ENCODE results near the gene PTBP1.

The PTBP1 gene

DNA sequence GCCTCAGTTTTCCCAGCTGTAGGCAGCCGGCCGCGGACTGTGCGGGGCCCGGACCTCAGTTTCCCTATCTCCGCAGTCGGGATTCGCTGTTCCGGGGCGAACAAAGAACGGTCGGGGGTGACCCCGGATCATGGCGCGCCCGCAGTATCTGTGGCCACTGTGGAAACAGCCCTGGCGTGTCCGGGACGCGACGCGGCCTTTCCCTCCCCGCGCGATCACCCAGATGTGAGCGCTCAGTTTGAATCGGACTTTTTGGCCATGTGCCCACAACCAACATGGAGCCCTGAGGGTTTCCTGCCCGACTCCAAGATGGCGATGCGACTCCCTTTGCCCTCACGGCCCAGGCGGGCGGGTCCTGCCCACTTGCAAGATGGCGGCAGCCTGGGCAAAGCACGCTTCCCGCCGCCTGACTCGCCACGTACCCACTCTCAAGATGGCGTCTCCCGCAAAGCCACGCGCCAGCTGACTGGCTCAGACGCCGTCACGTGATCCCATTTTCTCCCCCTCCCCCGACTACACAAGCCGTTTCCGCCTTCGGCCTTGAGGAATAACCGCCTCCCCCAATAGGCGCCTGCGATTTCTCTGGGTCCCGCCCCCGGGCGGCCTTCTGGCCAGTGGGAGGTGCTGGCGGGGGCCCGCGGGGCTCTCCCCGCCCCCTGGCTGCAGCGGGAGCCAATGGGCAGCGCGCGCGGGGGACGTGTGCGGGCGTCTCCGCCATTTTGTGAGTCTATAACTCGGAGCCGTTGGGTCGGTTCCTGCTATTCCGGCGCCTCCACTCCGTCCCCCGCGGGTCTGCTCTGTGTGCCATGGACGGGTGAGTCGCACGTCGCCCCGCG is at the start of gene PTBP1:
TSS of gene PTBP1 (plus strand) at position 761 of the 836 bp plus-strand sequence. CDS start at position 807, 46 bp downstream.
- ATAC-seq (peak; percentile 85), DNase-seq (ENCODE audit: low spot score in 2 of 2) (peak; percentile 94 to 99)
- peaks cover 37% of the 10 kb centered on the region for H3K4me1 Mint-ChIP-seq
- H3K36me3 Mint-ChIP-seq = peaks cover 53% of the 10 kb centered on the region
- H3K9me3 Mint-ChIP-seq = no peaks in the 10 kb centered on the region
- H3K27ac Mint-ChIP-seq = peak within 1 kb of the TSS; percentile 94
- peak within 1 kb of the TSS; percentile 92 for H3K4me3 Mint-ChIP-seq

GRCh38 chr19:748274-748598 is 49.0 kb upstream of the PTBP1 start:
- ATAC-seq = no peak
- Mint-ChIP-seq H3K4me3 (no peak overlapping the region), H3K4me1 (no peaks in the 10 kb centered on the region), H3K27ac (no peak overlapping the region), H3K36me3 (no peaks in the 10 kb centered on the region), H3K9me3 (no peaks in the 10 kb centered on the region)
- DNase-seq (ENCODE audit: low spot score in 2 of 2) = no peak

DNA sequence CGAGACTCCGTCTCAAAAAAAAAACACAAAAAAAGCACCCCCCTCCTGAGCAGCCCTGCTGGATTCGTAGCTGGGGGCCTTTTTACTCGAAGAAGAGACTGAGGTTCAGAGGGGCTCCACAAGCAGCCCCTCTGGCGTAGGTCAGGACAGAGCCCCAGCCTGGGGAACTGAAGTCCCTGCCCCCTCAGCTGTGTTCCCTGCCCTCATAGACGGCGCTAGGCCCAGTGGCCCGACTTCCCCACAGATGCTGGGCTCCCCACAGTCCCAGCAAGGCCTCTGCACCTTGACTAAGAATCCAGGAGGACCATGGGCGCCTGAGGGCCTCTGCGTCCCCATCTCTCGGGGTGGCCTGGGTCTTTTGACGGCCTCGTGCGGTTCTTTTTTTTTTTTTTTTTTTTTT is 47.4 kb upstream of the PTBP1 start:
- H3K36me3 Mint-ChIP-seq = no peaks in the 10 kb centered on the region
- H3K27ac Mint-ChIP-seq = no peak overlapping the region
- ATAC-seq (no peak), DNase-seq (ENCODE audit: low spot score in 2 of 2) (no peak)
- no peaks in the 10 kb centered on the region for H3K4me1 Mint-ChIP-seq
- no peak overlapping the region for H3K4me3 Mint-ChIP-seq
- H3K9me3 Mint-ChIP-seq = no peaks in the 10 kb centered on the region

GRCh38 chr19:750640-751423 is 46.4 kb upstream of the PTBP1 start, which contains the start of gene MISP:
MISP (plus strand) TSS chr19:751112; CDS start chr19:756947, 5,835 bp downstream.
- Mint-ChIP-seq H3K27ac (no peak within 1 kb of the TSS), H3K4me1 (no peaks in the 10 kb centered on the region), H3K9me3 (no peaks in the 10 kb centered on the region), H3K4me3 (no peak within 1 kb of the TSS), H3K36me3 (no peaks in the 10 kb centered on the region)
- DNase-seq (ENCODE audit: low spot score in 2 of 2) = no peak
- no peak for ATAC-seq

DNA sequence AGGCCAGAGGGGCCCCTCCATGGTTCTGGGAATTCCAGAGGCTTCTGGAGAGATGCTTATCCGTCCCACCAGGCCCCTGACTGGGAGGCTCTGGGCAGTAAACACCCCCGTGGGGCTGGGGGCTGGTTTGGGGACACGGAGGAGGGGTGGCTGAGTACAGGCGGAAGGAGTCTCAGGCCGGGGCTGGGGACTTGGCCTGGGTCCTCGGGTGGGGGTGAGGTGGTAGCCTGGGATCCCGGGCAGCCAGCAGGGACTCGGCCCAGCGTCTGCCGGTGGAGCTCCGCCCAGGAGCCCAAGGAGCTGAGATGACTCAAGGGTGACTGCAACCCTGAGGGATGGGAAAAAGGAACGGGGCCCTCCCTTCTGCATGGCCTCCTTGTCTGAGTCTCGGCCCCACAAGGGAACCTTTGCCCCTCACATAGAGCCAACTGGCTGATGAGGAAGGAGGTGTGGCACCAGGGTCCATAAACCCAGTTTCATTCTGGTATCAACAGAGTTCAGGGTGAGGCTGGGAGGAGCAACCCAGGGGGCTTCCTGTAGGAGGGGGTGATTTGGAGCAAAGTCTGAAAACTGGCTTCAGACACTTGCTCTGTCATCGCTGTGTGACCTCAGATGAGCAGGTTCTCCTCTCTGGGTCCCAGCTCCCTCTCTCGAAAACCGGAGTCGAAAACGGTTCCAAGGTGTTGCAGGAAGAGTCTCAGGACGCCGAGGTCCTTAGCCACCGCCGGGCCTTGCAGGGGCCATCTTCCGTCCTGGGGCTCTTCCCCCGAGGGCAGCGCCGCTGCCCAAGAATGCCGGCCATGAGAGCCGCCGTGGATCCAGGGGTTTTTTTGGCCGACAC is 45.5 kb upstream of the PTBP1 start:
- no peak for ATAC-seq
- no peaks in the 10 kb centered on the region for H3K9me3 Mint-ChIP-seq
- DNase-seq (ENCODE audit: low spot score in 2 of 2) = no peak
- no peaks in the 10 kb centered on the region for H3K36me3 Mint-ChIP-seq
- H3K27ac Mint-ChIP-seq = no peak overlapping the region
- H3K4me3 Mint-ChIP-seq = no peak overlapping the region
- no peaks in the 10 kb centered on the region for H3K4me1 Mint-ChIP-seq

GRCh38 chr19:752652-753517 is 44.4 kb upstream of the PTBP1 start:
- ATAC-seq (no peak), DNase-seq (ENCODE audit: low spot score in 2 of 2) (no peak)
- Mint-ChIP-seq H3K4me1 (no peaks in the 10 kb centered on the region), H3K36me3 (no peaks in the 10 kb centered on the region), H3K9me3 (no peaks in the 10 kb centered on the region), H3K27ac (no peak overlapping the region), H3K4me3 (no peak overlapping the region)

DNA sequence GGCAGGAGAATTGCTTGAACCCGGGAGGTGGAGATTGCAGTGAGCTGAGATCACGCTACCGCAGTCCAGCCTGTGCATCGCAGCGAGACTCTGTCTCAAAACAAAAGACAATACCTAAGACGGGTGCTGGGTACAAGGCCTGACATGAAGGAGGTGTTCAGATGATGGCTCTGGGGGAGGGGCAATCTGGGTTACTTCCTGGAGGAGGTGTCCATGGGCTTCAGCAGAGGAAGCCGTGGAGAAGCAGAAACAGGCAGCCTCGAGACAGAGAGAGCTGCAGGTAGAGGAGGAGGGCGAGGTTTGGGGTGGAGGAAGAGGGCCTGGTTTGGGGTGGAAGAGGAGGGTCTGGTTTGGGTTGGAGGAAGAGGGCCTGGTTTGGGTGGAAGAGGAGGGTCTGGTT is 42.7 kb upstream of the PTBP1 start:
- H3K9me3 Mint-ChIP-seq = no peaks in the 10 kb centered on the region
- H3K27ac Mint-ChIP-seq = no peak overlapping the region
- H3K4me1 Mint-ChIP-seq = no peaks in the 10 kb centered on the region
- no peak for DNase-seq (ENCODE audit: low spot score in 2 of 2)
- H3K36me3 Mint-ChIP-seq = no peaks in the 10 kb centered on the region
- H3K4me3 Mint-ChIP-seq = no peak overlapping the region
- ATAC-seq = no peak

DNA sequence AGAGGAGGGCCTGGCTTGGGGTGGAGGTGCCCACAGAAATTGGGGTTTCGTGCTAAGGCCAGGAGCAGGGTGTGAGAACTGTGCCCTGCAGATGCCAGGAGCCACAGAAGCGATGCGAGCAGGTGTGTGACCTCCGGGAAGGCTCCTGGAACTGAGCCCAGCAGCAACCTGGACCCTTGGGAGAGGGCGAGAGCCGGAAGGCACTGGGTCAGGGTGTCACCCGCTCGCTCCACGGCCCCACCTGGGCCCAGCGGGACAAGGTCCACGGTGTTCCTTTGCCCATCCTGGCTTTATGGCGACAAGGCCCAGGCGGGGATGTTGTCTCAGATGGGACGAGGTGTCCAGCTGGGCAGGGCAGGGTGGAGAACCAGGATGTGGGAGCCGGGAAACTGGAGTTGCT is 42.2 kb upstream of the PTBP1 start:
- Mint-ChIP-seq H3K36me3 (no peaks in the 10 kb centered on the region), H3K4me1 (no peaks in the 10 kb centered on the region), H3K4me3 (no peak overlapping the region), H3K9me3 (no peaks in the 10 kb centered on the region), H3K27ac (no peak overlapping the region)
- ATAC-seq (no peak), DNase-seq (ENCODE audit: low spot score in 2 of 2) (no peak)

DNA sequence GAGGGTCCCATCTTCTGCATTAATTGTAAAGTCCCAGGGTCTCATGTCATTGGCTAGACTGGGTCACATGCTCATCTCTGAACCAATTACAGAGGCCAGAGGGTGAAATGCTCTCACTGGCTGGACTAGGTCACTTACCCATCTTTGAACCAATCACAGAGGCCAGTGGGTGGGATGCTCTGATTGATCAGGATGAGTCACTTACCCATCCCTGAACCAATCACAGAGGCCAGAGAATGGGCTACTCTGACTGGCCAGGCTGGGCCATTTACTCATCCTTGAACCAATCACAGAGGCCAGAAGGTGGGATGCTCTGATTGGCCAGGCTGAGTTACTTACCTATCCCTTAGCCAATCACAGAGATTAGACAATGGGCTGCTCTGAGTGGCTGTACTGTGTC is 41.0 kb upstream of the PTBP1 start:
- no peaks in the 10 kb centered on the region for H3K36me3 Mint-ChIP-seq
- ATAC-seq = peak; percentile 69

DNA sequence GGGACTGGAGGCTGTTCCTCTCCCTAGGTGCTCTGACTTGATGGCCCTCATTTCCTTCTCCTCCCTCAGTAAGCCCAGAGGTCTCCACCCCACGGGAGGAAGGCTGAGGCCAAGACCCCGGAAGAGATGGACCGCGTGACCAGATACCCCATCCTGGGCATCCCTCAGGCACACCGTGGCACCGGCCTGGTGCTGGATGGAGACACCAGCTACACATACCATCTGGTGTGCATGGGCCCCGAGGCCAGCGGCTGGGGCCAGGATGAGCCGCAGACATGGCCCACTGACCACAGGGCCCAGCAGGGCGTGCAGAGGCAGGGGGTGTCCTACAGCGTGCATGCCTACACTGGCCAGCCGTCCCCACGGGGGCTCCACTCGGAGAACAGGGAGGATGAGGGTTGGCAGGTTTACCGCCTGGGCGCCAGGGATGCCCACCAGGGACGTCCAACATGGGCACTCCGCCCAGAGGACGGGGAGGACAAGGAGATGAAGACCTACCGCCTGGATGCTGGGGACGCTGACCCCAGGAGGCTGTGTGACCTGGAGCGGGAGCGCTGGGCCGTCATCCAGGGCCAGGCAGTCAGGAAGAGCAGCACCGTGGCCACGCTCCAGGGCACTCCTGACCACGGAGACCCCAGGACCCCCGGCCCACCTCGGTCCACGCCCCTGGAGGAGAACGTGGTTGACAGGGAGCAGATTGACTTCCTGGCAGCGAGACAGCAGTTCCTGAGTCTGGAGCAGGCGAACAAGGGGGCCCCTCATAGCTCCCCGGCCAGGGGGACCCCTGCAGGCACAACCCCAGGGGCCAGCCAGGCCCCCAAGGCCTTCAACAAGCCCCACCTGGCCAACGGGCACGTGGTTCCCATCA is 40.2 kb upstream of the PTBP1 start:
- H3K4me3 Mint-ChIP-seq = no peak overlapping the region
- ATAC-seq (no peak), DNase-seq (ENCODE audit: low spot score in 2 of 2) (no peak)
- H3K27ac Mint-ChIP-seq = no peak overlapping the region
- no peaks in the 10 kb centered on the region for H3K9me3 Mint-ChIP-seq
- no peaks in the 10 kb centered on the region for H3K4me1 Mint-ChIP-seq
- H3K36me3 Mint-ChIP-seq = no peaks in the 10 kb centered on the region

More for the DNA sequence above, 41.0 kb upstream of the PTBP1 start:
- Mint-ChIP-seq H3K4me3 (no peak overlapping the region), H3K4me1 (no peaks in the 10 kb centered on the region), H3K27ac (no peak overlapping the region), H3K9me3 (no peaks in the 10 kb centered on the region)
- no peak for DNase-seq (ENCODE audit: low spot score in 2 of 2)

GRCh38 chr19:757811-758668 is 39.2 kb upstream of the PTBP1 start:
- Mint-ChIP-seq H3K4me1 (no peaks in the 10 kb centered on the region), H3K4me3 (no peak overlapping the region), H3K36me3 (no peaks in the 10 kb centered on the region), H3K9me3 (no peaks in the 10 kb centered on the region), H3K27ac (no peak overlapping the region)
- ATAC-seq = no peak
- DNase-seq (ENCODE audit: low spot score in 2 of 2) = no peak

- no peaks in the 10 kb centered on the region for H3K4me1 Mint-ChIP-seq
- no peaks in the 10 kb centered on the region for H3K9me3 Mint-ChIP-seq
- no peak overlapping the region for H3K27ac Mint-ChIP-seq
- no peak for DNase-seq (ENCODE audit: low spot score in 2 of 2)
- no peaks in the 10 kb centered on the region for H3K36me3 Mint-ChIP-seq
- no peak for ATAC-seq
- no peak overlapping the region for H3K4me3 Mint-ChIP-seq
Measured at GRCh38 chr19:763181-763580, 34.1 kb upstream of the PTBP1 start.

DNA sequence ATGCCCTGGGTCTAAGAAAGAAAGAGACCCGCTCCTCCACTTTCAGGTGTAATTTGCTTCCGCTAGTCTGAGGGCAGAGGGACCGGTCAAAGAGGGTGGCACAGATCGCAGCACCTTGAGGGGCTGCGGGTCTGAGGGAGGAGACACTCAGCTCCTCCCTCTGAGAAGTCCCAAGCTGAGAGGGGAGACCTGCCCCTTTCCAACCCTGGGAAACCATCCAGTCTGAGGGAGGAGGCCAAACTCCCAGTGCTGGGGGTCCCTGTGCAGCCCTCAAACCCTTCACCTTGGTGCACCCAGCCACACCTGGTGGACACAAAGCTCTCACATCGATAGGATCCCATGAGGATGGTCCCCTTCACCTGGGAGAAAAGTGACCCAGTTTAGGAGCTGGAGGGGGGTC is 33.4 kb upstream of the PTBP1 start:
- DNase-seq (ENCODE audit: low spot score in 2 of 2) (no peak), ATAC-seq (no peak)
- Mint-ChIP-seq H3K36me3 (no peaks in the 10 kb centered on the region), H3K4me3 (no peak overlapping the region), H3K4me1 (no peaks in the 10 kb centered on the region), H3K9me3 (no peaks in the 10 kb centered on the region), H3K27ac (no peak overlapping the region)
